ENCODE measurements around the gene ELAVL4.
A peak's percentile ranks its signal among the peaks of the same experiment; 100 is the strongest.

DNA sequence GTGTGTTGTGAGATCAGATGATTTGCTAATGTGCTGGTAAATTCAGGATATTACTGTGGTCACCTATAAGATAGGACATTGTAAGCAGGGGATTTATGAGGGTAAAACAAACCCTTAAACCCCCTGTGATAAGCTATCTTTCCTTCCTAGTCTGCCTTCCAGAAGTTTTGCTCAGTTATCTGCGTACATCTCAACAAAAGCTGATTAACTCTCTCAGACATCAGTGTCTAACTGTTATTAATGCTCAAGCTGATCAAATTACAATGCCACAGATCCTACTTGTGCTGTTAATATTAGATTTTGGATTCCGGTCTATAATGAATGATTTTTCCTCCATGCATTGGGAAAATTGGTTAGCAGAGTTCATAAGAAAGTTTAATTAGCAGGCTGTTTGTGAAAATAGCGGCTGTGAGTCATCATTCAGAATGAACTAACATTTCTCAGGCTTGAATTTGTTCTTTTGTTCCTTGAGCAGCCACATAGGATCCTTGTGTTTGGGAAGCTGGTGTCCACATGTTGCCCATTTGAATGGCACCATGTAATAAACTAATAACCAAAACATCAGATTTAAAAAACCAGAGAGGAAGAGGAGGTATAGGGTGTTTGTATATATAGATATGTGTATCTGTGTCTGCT is 48.7 kb downstream of the ELAVL4 start:
- TF ChIP-seq BACH2 (CRISPR knock-in tag; IDR thresholded peaks at IDR 0.05; ENCODE audit: borderline replicate concordance) (no peak), ZNF565 (CRISPR knock-in tag; conservative IDR thresholded peaks at IDR 0.05; ENCODE audit: low read depth) (no peak), ZFP3 (CRISPR knock-in tag; IDR thresholded peaks at IDR 0.05) (no peak; the same call in 1 of the 2 replicates), ZFP30 (CRISPR knock-in tag; IDR thresholded peaks at IDR 0.05) (no peak), ARNTL (CRISPR knock-in tag; IDR thresholded peaks at IDR 0.05; ENCODE audit: borderline replicate concordance, low read depth) (no peak), PATZ1 (CRISPR knock-in tag; IDR thresholded peaks at IDR 0.05; ENCODE audit: borderline replicate concordance) (peak; percentile 36; the same call in 1 of the 2 replicates), ISL1 (CRISPR knock-in tag; IDR thresholded peaks at IDR 0.05) (peak; percentile 58), RARB (CRISPR knock-in tag; IDR thresholded peaks at IDR 0.05) (no peak), OSR1 (CRISPR knock-in tag; IDR thresholded peaks at IDR 0.05) (no peak), ESRRG (CRISPR knock-in tag; IDR thresholded peaks at IDR 0.05) (no peak), SNAI2 (CRISPR knock-in tag; IDR thresholded peaks at IDR 0.05) (peak; percentile 41; the same call in 1 of the 2 replicates)
- TF ChIP-seq, protein P1, sequence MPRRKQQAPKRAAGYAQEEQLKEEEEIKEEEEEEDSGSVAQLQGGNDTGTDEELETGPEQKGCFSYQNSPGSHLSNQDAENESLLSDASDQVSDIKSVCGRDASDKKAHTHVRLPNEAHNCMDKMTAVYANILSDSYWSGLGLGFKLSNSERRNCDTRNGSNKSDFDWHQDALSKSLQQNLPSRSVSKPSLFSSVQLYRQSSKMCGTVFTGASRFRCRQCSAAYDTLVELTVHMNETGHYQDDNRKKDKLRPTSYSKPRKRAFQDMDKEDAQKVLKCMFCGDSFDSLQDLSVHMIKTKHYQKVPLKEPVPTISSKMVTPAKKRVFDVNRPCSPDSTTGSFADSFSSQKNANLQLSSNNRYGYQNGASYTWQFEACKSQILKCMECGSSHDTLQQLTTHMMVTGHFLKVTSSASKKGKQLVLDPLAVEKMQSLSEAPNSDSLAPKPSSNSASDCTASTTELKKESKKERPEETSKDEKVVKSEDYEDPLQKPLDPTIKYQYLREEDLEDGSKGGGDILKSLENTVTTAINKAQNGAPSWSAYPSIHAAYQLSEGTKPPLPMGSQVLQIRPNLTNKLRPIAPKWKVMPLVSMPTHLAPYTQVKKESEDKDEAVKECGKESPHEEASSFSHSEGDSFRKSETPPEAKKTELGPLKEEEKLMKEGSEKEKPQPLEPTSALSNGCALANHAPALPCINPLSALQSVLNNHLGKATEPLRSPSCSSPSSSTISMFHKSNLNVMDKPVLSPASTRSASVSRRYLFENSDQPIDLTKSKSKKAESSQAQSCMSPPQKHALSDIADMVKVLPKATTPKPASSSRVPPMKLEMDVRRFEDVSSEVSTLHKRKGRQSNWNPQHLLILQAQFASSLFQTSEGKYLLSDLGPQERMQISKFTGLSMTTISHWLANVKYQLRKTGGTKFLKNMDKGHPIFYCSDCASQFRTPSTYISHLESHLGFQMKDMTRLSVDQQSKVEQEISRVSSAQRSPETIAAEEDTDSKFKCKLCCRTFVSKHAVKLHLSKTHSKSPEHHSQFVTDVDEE (CRISPR knock-in tag; IDR thresholded peaks at IDR 0.05), result peak; percentile 89

Data from SK-N-SH treated with all-trans-retinoic acid at 6 μM for 48 hours (cell line).